ENCODE measurements around the gene MDC1.

Gene MDC1

GRCh38 chr6:30711758-30712380 lies 5.2 kb downstream of the MDC1 start:
- H3K27ac ChIP-seq (ENCODE audit: low read depth, low read length), result no peak overlapping the region

GRCh38 chr6:30709101-30709868 lies 7.8 kb downstream of the MDC1 start:
- Histone ChIP-seq H3K4me1 (ENCODE audit: control insufficient read depth, insufficient read depth, low read length) (no peaks in the 10 kb centered on the region), H3K27me3 (ENCODE audit: control insufficient read depth, insufficient read depth, low read length) (no peaks in the 10 kb centered on the region), H3K27ac (ENCODE audit: low read depth, low read length) (no peak overlapping the region), H3K9me3 (ENCODE audit: control insufficient read depth, insufficient read depth, low read length) (no peaks in the 10 kb centered on the region), H3K9ac (ENCODE audit: low read depth, low read length) (no peak overlapping the region), H3K36me3 (ENCODE audit: control insufficient read depth, insufficient read depth, low read length) (peaks cover 84% of the 10 kb centered on the region), H3K4me3 (ENCODE audit: low read depth, low read length) (no peak overlapping the region)

More at GRCh38 chr6:30711758-30712380, 5.2 kb downstream of the MDC1 start:
- Histone ChIP-seq H3K9ac (ENCODE audit: low read depth, low read length) (no peak overlapping the region), H3K27me3 (ENCODE audit: control insufficient read depth, insufficient read depth, low read length) (no peaks in the 10 kb centered on the region), H3K9me3 (ENCODE audit: control insufficient read depth, insufficient read depth, low read length) (no peaks in the 10 kb centered on the region), H3K4me1 (ENCODE audit: control insufficient read depth, insufficient read depth, low read length) (peaks cover 5% of the 10 kb centered on the region; the same call in 1 of the 2 replicates), H3K4me3 (ENCODE audit: low read depth, low read length) (no peak overlapping the region), H3K36me3 (ENCODE audit: control insufficient read depth, insufficient read depth, low read length) (peaks cover 77% of the 10 kb centered on the region)

- Histone ChIP-seq H3K36me3 (ENCODE audit: control insufficient read depth, insufficient read depth, low read length) (peaks cover 84% of the 10 kb centered on the region), H3K9ac (ENCODE audit: low read depth, low read length) (no peak overlapping the region), H3K4me3 (ENCODE audit: low read depth, low read length) (no peak overlapping the region), H3K27me3 (ENCODE audit: control insufficient read depth, insufficient read depth, low read length) (no peaks in the 10 kb centered on the region), H3K9me3 (ENCODE audit: control insufficient read depth, insufficient read depth, low read length) (no peaks in the 10 kb centered on the region), H3K27ac (ENCODE audit: low read depth, low read length) (no peak overlapping the region), H3K4me1 (ENCODE audit: control insufficient read depth, insufficient read depth, low read length) (no peaks in the 10 kb centered on the region)
Measured at GRCh38 chr6:30707281-30707850, 9.7 kb downstream of the MDC1 start.

- Histone ChIP-seq H3K4me3 (ENCODE audit: low read depth, low read length) (no peak overlapping the region), H3K27me3 (ENCODE audit: control insufficient read depth, insufficient read depth, low read length) (no peaks in the 10 kb centered on the region), H3K9ac (ENCODE audit: low read depth, low read length) (no peak overlapping the region), H3K27ac (ENCODE audit: low read depth, low read length) (no peak overlapping the region), H3K36me3 (ENCODE audit: control insufficient read depth, insufficient read depth, low read length) (peaks cover 79% of the 10 kb centered on the region), H3K9me3 (ENCODE audit: control insufficient read depth, insufficient read depth, low read length) (no peaks in the 10 kb centered on the region), H3K4me1 (ENCODE audit: control insufficient read depth, insufficient read depth, low read length) (no peaks in the 10 kb centered on the region)
Measured at GRCh38 chr6:30705620-30706019, 11.5 kb downstream of the MDC1 start.

GRCh38 chr6:30703821-30704220 lies 13.3 kb downstream of the MDC1 start:
- no peaks in the 10 kb centered on the region for H3K27me3 ChIP-seq (ENCODE audit: control insufficient read depth, insufficient read depth, low read length)
- no peaks in the 10 kb centered on the region for H3K9me3 ChIP-seq (ENCODE audit: control insufficient read depth, insufficient read depth, low read length)
- no peak overlapping the region for H3K4me3 ChIP-seq (ENCODE audit: low read depth, low read length)
- no peak overlapping the region for H3K9ac ChIP-seq (ENCODE audit: low read depth, low read length)
- H3K36me3 ChIP-seq (ENCODE audit: control insufficient read depth, insufficient read depth, low read length), result peaks cover 75% of the 10 kb centered on the region
- no peaks in the 10 kb centered on the region for H3K4me1 ChIP-seq (ENCODE audit: control insufficient read depth, insufficient read depth, low read length)
- no peak overlapping the region for H3K27ac ChIP-seq (ENCODE audit: low read depth, low read length)

GRCh38 chr6:30703011-30703410 lies 14.1 kb downstream of the MDC1 start:
- Histone ChIP-seq H3K9me3 (ENCODE audit: control insufficient read depth, insufficient read depth, low read length) (no peaks in the 10 kb centered on the region), H3K27ac (ENCODE audit: low read depth, low read length) (no peak overlapping the region), H3K9ac (ENCODE audit: low read depth, low read length) (no peak overlapping the region), H3K4me1 (ENCODE audit: control insufficient read depth, insufficient read depth, low read length) (no peaks in the 10 kb centered on the region), H3K36me3 (ENCODE audit: control insufficient read depth, insufficient read depth, low read length) (peaks cover 71% of the 10 kb centered on the region), H3K4me3 (ENCODE audit: low read depth, low read length) (no peak overlapping the region), H3K27me3 (ENCODE audit: control insufficient read depth, insufficient read depth, low read length) (no peaks in the 10 kb centered on the region)

GRCh38 chr6:30700340-30700739 lies 16.7 kb downstream of the MDC1 start:
- H3K27me3 ChIP-seq (ENCODE audit: control insufficient read depth, insufficient read depth, low read length), result no peaks in the 10 kb centered on the region
- no peaks in the 10 kb centered on the region for H3K4me1 ChIP-seq (ENCODE audit: control insufficient read depth, insufficient read depth, low read length)
- H3K9me3 ChIP-seq (ENCODE audit: control insufficient read depth, insufficient read depth, low read length), result no peaks in the 10 kb centered on the region
- peaks cover 51% of the 10 kb centered on the region for H3K36me3 ChIP-seq (ENCODE audit: control insufficient read depth, insufficient read depth, low read length)
- no peak overlapping the region for H3K4me3 ChIP-seq (ENCODE audit: low read depth, low read length)
- H3K9ac ChIP-seq (ENCODE audit: low read depth, low read length), result no peak overlapping the region
- no peak overlapping the region for H3K27ac ChIP-seq (ENCODE audit: low read depth, low read length)

- Histone ChIP-seq H3K36me3 (ENCODE audit: control insufficient read depth, insufficient read depth, low read length) (peaks cover 14% of the 10 kb centered on the region), H3K27ac (ENCODE audit: low read depth, low read length) (no peak overlapping the region), H3K27me3 (ENCODE audit: control insufficient read depth, insufficient read depth, low read length) (no peaks in the 10 kb centered on the region), H3K9ac (ENCODE audit: low read depth, low read length) (no peak overlapping the region), H3K4me3 (ENCODE audit: low read depth, low read length) (no peak overlapping the region), H3K9me3 (ENCODE audit: control insufficient read depth, insufficient read depth, low read length) (no peaks in the 10 kb centered on the region), H3K4me1 (ENCODE audit: control insufficient read depth, insufficient read depth, low read length) (peaks cover 2% of the 10 kb centered on the region)
Measured at GRCh38 chr6:30696432-30696831, 20.6 kb downstream of the MDC1 start.

- H3K27ac ChIP-seq (ENCODE audit: low read depth, low read length), result peak overlapping the region; percentile 94
Measured at GRCh38 chr6:30691208-30691847, 25.8 kb downstream of the MDC1 start.

GRCh38 chr6:30690403-30691207 lies 26.5 kb downstream of the MDC1 start, which contains the start of gene NRM:
Gene NRM, minus strand, starts transcription at chr6:30690984. Its CDS starts 10 bp downstream, at chr6:30690974.
- Histone ChIP-seq H3K9me3 (ENCODE audit: control insufficient read depth, insufficient read depth, low read length) (no peaks in the 10 kb centered on the region), H3K27me3 (ENCODE audit: control insufficient read depth, insufficient read depth, low read length) (no peaks in the 10 kb centered on the region), H3K36me3 (ENCODE audit: control insufficient read depth, insufficient read depth, low read length) (no peaks in the 10 kb centered on the region; the same call in 1 of the 2 replicates), H3K4me1 (ENCODE audit: control insufficient read depth, insufficient read depth, low read length) (peaks cover 23% of the 10 kb centered on the region), H3K4me3 (ENCODE audit: low read depth, low read length) (peak within 1 kb of the TSS; percentile 84), H3K9ac (ENCODE audit: low read depth, low read length) (peak within 1 kb of the TSS; percentile 27; the same call in 1 of the 2 replicates), H3K27ac (ENCODE audit: low read depth, low read length) (peak within 1 kb of the TSS; percentile 94)

More at GRCh38 chr6:30691208-30691847, 25.8 kb downstream of the MDC1 start:
- Histone ChIP-seq H3K9ac (ENCODE audit: low read depth, low read length) (no peak overlapping the region), H3K36me3 (ENCODE audit: control insufficient read depth, insufficient read depth, low read length) (no peaks in the 10 kb centered on the region; the same call in 1 of the 2 replicates), H3K4me3 (ENCODE audit: low read depth, low read length) (peak overlapping the region; percentile 84), H3K4me1 (ENCODE audit: control insufficient read depth, insufficient read depth, low read length) (peaks cover 19% of the 10 kb centered on the region), H3K9me3 (ENCODE audit: control insufficient read depth, insufficient read depth, low read length) (no peaks in the 10 kb centered on the region), H3K27me3 (ENCODE audit: control insufficient read depth, insufficient read depth, low read length) (no peaks in the 10 kb centered on the region)

Data from HUES48 (cell line).